GM12801 (cell line): ENCODE results near the gene PPP2R1A.

Experiments used
- TF ChIP-seq, protein P1 (sequence below): IDR thresholded peaks from one replicate; pipeline ENCODE4 v1.5.1; 2011; ENCODE audit warnings: control low read depth; ENCODE audit not compliant: insufficient read length; ENCODE audit errors: extremely low read depth

PPP2R1A gene

DNA sequence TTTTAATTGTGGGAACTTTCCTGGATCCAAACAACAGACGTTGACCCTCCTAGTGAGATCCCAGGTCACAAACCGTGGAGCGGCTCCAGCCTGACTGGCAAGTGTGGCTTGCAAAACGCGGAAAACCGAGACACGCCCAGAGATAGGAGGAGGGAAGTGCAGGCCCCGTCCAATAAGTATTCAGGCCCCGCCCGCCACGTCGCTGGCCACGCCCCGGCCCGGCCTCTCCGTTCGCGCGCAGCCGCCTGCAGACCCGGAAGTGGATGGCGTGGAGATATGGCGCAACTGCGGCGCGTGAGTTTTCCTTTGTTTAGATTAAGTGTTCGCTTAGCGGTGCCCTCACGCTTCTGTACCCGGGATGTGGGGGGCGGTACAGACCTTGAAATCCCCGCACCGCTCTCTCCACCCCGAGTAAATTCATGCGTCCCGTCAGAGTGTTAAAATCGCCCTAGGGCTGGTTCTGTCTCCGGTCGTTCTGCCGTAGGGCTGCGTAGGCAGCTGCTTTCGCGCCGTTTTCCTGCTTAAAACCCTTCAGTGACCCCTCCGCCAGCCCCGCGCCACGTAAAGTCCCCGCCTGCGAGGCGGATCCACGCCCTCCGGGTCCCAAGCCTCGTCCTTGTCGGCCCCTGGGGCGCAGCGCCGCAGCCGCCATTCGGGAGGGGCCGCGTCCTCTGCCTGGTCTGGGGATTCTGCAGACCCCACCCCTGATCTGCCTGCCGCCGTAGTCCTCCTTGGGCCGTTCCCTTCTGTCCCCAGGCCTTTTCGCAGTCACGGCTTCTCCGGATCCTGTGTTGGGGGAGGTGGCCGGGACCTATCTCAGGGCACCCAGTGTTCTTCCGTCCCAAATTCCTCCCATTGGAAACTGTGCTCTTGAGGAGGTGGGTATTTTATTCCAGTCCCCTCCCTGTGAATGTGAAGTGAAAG is 79.7 kb downstream of the PPP2R1A start, which contains the start of gene ZNF766:
TSS of gene ZNF766 (plus strand) at position 250 of the 924 bp plus-strand sequence. CDS start at position 277, 27 bp downstream.
- TF ChIP-seq, protein P1, sequence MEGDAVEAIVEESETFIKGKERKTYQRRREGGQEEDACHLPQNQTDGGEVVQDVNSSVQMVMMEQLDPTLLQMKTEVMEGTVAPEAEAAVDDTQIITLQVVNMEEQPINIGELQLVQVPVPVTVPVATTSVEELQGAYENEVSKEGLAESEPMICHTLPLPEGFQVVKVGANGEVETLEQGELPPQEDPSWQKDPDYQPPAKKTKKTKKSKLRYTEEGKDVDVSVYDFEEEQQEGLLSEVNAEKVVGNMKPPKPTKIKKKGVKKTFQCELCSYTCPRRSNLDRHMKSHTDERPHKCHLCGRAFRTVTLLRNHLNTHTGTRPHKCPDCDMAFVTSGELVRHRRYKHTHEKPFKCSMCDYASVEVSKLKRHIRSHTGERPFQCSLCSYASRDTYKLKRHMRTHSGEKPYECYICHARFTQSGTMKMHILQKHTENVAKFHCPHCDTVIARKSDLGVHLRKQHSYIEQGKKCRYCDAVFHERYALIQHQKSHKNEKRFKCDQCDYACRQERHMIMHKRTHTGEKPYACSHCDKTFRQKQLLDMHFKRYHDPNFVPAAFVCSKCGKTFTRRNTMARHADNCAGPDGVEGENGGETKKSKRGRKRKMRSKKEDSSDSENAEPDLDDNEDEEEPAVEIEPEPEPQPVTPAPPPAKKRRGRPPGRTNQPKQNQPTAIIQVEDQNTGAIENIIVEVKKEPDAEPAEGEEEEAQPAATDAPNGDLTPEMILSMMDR: no peak

DNA sequence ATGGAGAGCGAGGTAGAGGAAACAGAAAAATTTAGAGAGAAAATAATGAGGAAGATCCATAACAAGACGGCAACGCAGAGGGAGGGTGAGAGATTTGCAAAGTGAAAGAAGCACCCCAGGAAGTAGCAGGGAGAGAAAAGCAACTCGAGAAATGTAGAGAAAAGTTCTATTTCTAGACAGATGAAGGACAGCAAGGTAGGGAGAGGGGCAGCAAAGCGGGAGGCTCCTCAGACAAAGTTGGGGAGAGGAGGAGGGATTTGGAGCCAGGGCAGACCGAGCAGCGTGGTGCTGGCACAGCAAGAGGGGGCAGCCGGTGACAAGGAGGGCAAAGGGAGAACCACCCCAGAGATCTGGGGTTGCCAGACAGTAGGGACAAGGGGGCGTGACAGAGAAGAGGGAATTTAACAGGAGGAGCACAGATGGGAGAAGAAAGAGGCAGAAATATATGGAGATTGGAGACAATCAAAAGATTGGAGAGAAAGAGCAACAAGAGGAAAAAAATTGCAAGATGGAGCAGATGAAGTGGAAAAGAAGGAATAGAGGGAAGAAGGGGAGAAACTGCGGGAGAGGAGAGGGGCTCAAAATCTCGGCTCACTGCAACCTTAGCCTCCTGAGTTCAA is 80.5 kb downstream of the PPP2R1A start:
- TF ChIP-seq, protein P1: no peak

GRCh38 chr19:52273301-52273700 is 83.4 kb downstream of the PPP2R1A start:
- TF ChIP-seq, protein P1: no peak

GRCh38 chr19:52274191-52274590 is 84.3 kb downstream of the PPP2R1A start:
- TF ChIP-seq, protein P1: no peak

- TF ChIP-seq, protein P1: no peak
Observed at GRCh38 chr19:52275988-52276387, 86.1 kb downstream of the PPP2R1A start.

DNA sequence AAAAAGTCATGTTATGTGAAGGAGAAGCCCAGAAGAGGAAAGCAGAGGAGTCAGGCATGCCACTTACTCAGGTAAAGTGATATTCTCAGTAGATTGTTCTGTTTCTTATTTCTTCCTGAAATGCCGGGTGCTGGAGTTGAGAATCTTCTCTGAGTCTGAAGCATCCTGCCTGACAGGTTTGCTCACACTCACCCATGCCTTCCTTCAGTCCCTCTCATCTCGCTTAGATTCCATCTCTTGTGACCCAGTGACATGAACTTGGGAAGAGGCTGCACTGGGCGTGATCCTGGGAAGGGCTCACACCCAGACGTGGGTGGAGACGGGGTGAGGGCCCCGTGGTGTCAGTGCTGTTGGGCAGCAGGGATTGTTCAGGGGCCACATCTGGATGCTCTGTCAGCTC is 87.6 kb downstream of the PPP2R1A start:
- TF ChIP-seq, protein P1: no peak
